Measurements from ENCODE around the gene RHOJ.

DNA sequence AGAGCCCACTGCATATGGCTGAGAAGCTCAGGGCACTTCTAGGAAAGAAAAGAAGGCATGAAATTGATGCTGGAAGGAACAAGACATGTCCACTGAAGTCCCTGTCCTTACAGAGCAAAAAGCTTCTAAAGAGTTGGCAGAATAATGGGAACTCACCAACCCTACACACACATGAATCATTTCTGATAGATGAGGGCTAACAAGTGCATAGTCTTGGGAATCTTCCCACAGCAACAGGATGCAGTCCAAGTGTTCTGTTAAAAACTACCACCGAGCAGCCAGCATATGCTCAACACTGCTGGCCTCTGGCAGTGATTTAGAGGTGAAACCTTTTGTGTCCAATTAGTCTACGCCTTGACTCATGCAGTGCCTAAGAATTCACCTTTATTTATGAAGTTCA, 44.8 kb downstream of the RHOJ start:
- TF ChIP-seq EZH2 (IDR thresholded peaks at IDR 0.05; ENCODE audit: borderline replicate concordance, insufficient read depth, low read depth, low read length, poor library complexity, severe bottlenecking): no peak
- TF ChIP-seq, protein P1, sequence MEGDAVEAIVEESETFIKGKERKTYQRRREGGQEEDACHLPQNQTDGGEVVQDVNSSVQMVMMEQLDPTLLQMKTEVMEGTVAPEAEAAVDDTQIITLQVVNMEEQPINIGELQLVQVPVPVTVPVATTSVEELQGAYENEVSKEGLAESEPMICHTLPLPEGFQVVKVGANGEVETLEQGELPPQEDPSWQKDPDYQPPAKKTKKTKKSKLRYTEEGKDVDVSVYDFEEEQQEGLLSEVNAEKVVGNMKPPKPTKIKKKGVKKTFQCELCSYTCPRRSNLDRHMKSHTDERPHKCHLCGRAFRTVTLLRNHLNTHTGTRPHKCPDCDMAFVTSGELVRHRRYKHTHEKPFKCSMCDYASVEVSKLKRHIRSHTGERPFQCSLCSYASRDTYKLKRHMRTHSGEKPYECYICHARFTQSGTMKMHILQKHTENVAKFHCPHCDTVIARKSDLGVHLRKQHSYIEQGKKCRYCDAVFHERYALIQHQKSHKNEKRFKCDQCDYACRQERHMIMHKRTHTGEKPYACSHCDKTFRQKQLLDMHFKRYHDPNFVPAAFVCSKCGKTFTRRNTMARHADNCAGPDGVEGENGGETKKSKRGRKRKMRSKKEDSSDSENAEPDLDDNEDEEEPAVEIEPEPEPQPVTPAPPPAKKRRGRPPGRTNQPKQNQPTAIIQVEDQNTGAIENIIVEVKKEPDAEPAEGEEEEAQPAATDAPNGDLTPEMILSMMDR (IDR thresholded peaks at IDR 0.05): no peak
